Glutamatergic neuron (in vitro differentiated cells): Measurements from ENCODE around the gene LAIR1. TPM values are rescaled to one million over a fixed set of nuclear protein-coding genes. Genes with fewer than 3 reads are reported as not detected.

Experiments
- DNase-seq: peaks from one replicate; pipeline ENCODE4 v3.0.0; 2022
- H3K27ac Mint-ChIP-seq: one replicate; pipeline ENCODE4 v1.8.0; 2020; ENCODE audit warnings: mild to moderate bottlenecking, mixed read lengths, inconsistent platforms; ENCODE audit not compliant: unreplicated experiment
- H3K27me3 Mint-ChIP-seq: one replicate; pipeline ENCODE4 v1.8.0; 2020; ENCODE audit warnings: mild to moderate bottlenecking, moderate library complexity, mixed read lengths, inconsistent platforms; ENCODE audit not compliant: unreplicated experiment
- H3K36me3 Mint-ChIP-seq: one replicate; pipeline ENCODE4 v1.8.0; 2020; ENCODE audit warnings: mild to moderate bottlenecking, mixed read lengths, inconsistent platforms; ENCODE audit not compliant: unreplicated experiment
- H3K4me1 Mint-ChIP-seq: one replicate; pipeline ENCODE4 v1.8.0; 2020; ENCODE audit warnings: mild to moderate bottlenecking, low read depth, mixed read lengths, inconsistent platforms; ENCODE audit not compliant: unreplicated experiment
- H3K4me3 Mint-ChIP-seq: one replicate; pipeline ENCODE4 v1.8.0; 2020; ENCODE audit warnings: mild to moderate bottlenecking, mixed read lengths, inconsistent platforms; ENCODE audit not compliant: unreplicated experiment
- H3K9me3 Mint-ChIP-seq: one replicate; pipeline ENCODE4 v1.8.0; 2020; ENCODE audit warnings: mild to moderate bottlenecking, moderate library complexity, mixed read lengths, inconsistent platforms; ENCODE audit not compliant: unreplicated experiment
- total RNA-seq: library from RNA; stranded (reverse); fragmentation: NEBNext Ultra II Directional; extraction: Animal tissue kit (Norgen Biotek cat#: 25700); gene quantifications from one replicate; pipeline ENCODE4 v1.2.1, GENCODE V29; 2021; ENCODE audit not compliant: unreplicated experiment
- TF ChIP-seq, protein P1 (sequence below): fragments of 200-600 bp; sonication (generic); IDR thresholded peaks from one replicate; pipeline ENCODE4 v1.5.0; 2021; ENCODE audit not compliant: partially characterized antibody, unreplicated experiment

Gene LAIR1
- total RNA-seq, 1 donor from 2014 or later: not detected

DNA sequence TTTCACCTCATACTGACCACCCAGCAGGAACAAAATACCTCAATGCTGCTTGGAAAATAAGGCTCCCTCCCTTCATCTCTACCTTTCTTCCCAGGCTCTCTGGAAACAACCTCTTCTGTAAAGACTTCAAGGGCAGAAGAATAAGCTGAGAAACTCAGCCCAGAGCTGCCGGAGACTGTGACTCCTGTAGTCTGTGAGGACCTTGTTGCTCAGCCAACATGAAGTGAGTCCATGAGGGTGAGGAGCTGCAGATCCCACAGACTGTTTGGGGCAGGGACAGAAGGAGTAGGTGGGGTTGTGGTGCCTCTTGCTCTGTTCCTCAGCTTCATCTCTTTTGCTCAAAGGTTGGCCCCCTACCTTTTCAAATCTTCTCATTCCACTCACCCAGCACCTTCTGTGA is 59.6 kb downstream of the LAIR1 start:
- peaks cover 2% of the 10 kb centered on the region for H3K9me3 Mint-ChIP-seq
- TF ChIP-seq, protein P1, sequence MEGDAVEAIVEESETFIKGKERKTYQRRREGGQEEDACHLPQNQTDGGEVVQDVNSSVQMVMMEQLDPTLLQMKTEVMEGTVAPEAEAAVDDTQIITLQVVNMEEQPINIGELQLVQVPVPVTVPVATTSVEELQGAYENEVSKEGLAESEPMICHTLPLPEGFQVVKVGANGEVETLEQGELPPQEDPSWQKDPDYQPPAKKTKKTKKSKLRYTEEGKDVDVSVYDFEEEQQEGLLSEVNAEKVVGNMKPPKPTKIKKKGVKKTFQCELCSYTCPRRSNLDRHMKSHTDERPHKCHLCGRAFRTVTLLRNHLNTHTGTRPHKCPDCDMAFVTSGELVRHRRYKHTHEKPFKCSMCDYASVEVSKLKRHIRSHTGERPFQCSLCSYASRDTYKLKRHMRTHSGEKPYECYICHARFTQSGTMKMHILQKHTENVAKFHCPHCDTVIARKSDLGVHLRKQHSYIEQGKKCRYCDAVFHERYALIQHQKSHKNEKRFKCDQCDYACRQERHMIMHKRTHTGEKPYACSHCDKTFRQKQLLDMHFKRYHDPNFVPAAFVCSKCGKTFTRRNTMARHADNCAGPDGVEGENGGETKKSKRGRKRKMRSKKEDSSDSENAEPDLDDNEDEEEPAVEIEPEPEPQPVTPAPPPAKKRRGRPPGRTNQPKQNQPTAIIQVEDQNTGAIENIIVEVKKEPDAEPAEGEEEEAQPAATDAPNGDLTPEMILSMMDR: no peak
- H3K27me3 Mint-ChIP-seq: peaks cover 6% of the 10 kb centered on the region
- no peak overlapping the region for H3K27ac Mint-ChIP-seq
- no peaks in the 10 kb centered on the region for H3K4me1 Mint-ChIP-seq
- peaks cover 14% of the 10 kb centered on the region for H3K36me3 Mint-ChIP-seq
- DNase-seq: no peak
- H3K4me3 Mint-ChIP-seq: no peak overlapping the region

DNA sequence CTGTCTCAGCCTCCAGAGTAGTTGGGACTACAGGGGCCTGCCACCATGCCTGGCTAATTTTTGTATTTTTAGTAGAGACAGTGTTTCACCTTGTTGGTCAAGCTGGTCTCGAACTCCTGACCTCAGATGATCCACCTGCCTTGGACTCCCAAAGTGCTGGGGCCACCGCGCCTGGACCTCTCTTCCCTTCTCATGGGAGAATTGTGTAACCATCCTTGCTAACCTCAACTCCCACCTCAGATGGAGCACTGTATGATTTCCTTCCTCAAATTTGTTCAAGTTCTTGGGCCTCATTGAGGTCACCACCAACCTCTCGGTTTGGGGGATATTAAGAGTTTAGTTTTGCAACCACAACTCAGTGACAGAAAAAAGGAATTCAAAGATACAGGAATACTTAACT is 62.5 kb downstream of the LAIR1 start:
- peaks cover 12% of the 10 kb centered on the region for H3K36me3 Mint-ChIP-seq
- H3K9me3 Mint-ChIP-seq: peaks cover 2% of the 10 kb centered on the region
- peaks cover 7% of the 10 kb centered on the region for H3K27me3 Mint-ChIP-seq
- H3K4me1 Mint-ChIP-seq: no peaks in the 10 kb centered on the region
- TF ChIP-seq, protein P1: no peak
- H3K27ac Mint-ChIP-seq: no peak overlapping the region
- no peak for DNase-seq
- H3K4me3 Mint-ChIP-seq: no peak overlapping the region

Other genes with a start within 250 kb of the LAIR1 start
- gene TFPT, start 249.3 kb downstream of the LAIR1 start, total RNA-seq: 21.9 TPM
- 55.5 TPM for gene PRPF31, start 249.2 kb downstream of the LAIR1 start, total RNA-seq
- 56.9 TPM for gene CNOT3, start 227.2 kb downstream of the LAIR1 start, total RNA-seq
- 3.7 TPM for gene LENG1, start 205.2 kb downstream of the LAIR1 start, total RNA-seq
- not detected for gene TMC4, start 191.8 kb downstream of the LAIR1 start, total RNA-seq
- gene MBOAT7, start 175.4 kb downstream of the LAIR1 start, total RNA-seq: 62.0 TPM
- 44.8 TPM for gene TSEN34, start 173.6 kb downstream of the LAIR1 start, total RNA-seq
- 557 TPM for gene RPS9, start 164.1 kb downstream of the LAIR1 start, total RNA-seq
- not detected for gene LILRB3, start 141.9 kb downstream of the LAIR1 start, total RNA-seq
- not detected for gene LILRA6, start 122.1 kb downstream of the LAIR1 start, total RNA-seq
- gene LILRB5, start 107.7 kb downstream of the LAIR1 start, total RNA-seq: 0.17 TPM
- 0.54 TPM for gene LILRB2, start 83.8 kb downstream of the LAIR1 start, total RNA-seq
- gene LILRA5, start 51.8 kb downstream of the LAIR1 start, total RNA-seq: not detected
- gene LILRA4, start 25.8 kb downstream of the LAIR1 start, total RNA-seq: not detected
- gene TTYH1, start 50.5 kb upstream of the LAIR1 start, total RNA-seq: 2.9 TPM
- gene LENG8, start 84.3 kb upstream of the LAIR1 start, total RNA-seq: 278 TPM
- 4.7 TPM for gene LENG9, start 98.8 kb upstream of the LAIR1 start, total RNA-seq
- not detected for gene CDC42EP5, start 108.4 kb upstream of the LAIR1 start, total RNA-seq
- gene LAIR2, start 137.9 kb upstream of the LAIR1 start, total RNA-seq: not detected
- not detected for gene LILRA2, start 208.9 kb upstream of the LAIR1 start, total RNA-seq
- gene LILRA1, start 228.7 kb upstream of the LAIR1 start, total RNA-seq: not detected